SU-DHL-6 (cell line): ENCODE measurements around the gene GAD2.

ENCODE experiments used
- H2AFZ ChIP-seq: fragments of 200-600 bp; sonication (generic); 2 replicates; pipeline ENCODE4 v1.6.1; 2014; ENCODE audit warnings: low read depth, mild to moderate bottlenecking, moderate library complexity, mixed read lengths, antibody characterized with exemption, low read length; ENCODE audit not compliant: severe bottlenecking
- H3F3A ChIP-seq: fragments of 200-600 bp; shearing (Covaris generic); 2 replicates; pipeline ENCODE4 v1.6.0; 2016; ENCODE audit warnings: antibody characterized with exemption, mild to moderate bottlenecking; ENCODE audit not compliant: insufficient read depth
- H3K27ac ChIP-seq: fragments of 200-600 bp; sonication (generic); 2 replicates; pipeline ENCODE4 v1.5.1; 2016; ENCODE audit warnings: low read depth, mild to moderate bottlenecking, low read length, moderate library complexity, mixed read lengths
- H3K27me3 ChIP-seq: fragments of 200-600 bp; sonication (generic), shearing (Covaris generic); 2 replicates; pipeline ENCODE4 v1.6.0; 2014; ENCODE audit warnings: mild to moderate bottlenecking, low read length
- H3K36me3 ChIP-seq: fragments of 200-600 bp; sonication (generic); 2 replicates; pipeline ENCODE4 v1.6.1; 2014; ENCODE audit warnings: mild to moderate bottlenecking, low read length, mixed read lengths
- H3K4me2 ChIP-seq: fragments of 300-600, 200-600 bp; shearing (Covaris generic), sonication (generic); 2 replicates; pipeline ENCODE4 v1.6.0; 2014; ENCODE audit warnings: low read length, low read depth, mild to moderate bottlenecking; ENCODE audit not compliant: poor library complexity, severe bottlenecking
- H3K4me3 ChIP-seq: fragments of 200-600 bp; sonication (generic); 2 replicates; pipeline ENCODE4 v1.5.1; 2014; ENCODE audit warnings: antibody characterized with exemption, low read length, mild to moderate bottlenecking, mixed read lengths; ENCODE audit not compliant: insufficient read depth, poor library complexity, severe bottlenecking
- H3K79me2 ChIP-seq: fragments of 200-600 bp; sonication (generic); 2 replicates; pipeline ENCODE4 v1.6.1; 2014; ENCODE audit warnings: mild to moderate bottlenecking, low read length, moderate library complexity; ENCODE audit not compliant: insufficient read depth
- H3K9ac ChIP-seq: fragments of 200-600 bp; sonication (generic); 2 replicates; pipeline ENCODE4 v1.7.0; 2014; ENCODE audit warnings: mild to moderate bottlenecking, low read length
- H3K9me2 ChIP-seq: fragments of 200-600 bp; sonication (generic); replicated peaks from 2 replicates; pipeline ENCODE4 v1.6.1; 2014; ENCODE audit warnings: low read length; ENCODE audit not compliant: insufficient read depth
- H3K9me3 ChIP-seq: fragments of 200-600 bp; sonication (generic); 2 replicates; pipeline ENCODE4 v1.6.1; 2014; ENCODE audit warnings: low read length, mixed read lengths; ENCODE audit not compliant: insufficient read depth
- H4K20me1 ChIP-seq: fragments of 200-600 bp; sonication (generic); 2 replicates; pipeline ENCODE4 v1.6.1; 2014; ENCODE audit warnings: low read depth, mild to moderate bottlenecking, antibody characterized with exemption, low read length, moderate library complexity, mixed read lengths
- CTCF ChIP-seq: fragments of 200-600 bp; sonication (generic); IDR thresholded peaks from one replicate; pipeline ENCODE4 v1.5.1; 2017; ENCODE audit warnings: antibody characterized with exemption, mild to moderate bottlenecking, low read length, moderate library complexity; ENCODE audit not compliant: insufficient read depth, poor library complexity, severe bottlenecking
- EZH2phosphoT487 ChIP-seq: fragments of 200-600 bp; sonication (generic), shearing (Covaris generic); conservative IDR thresholded peaks from 2 replicates; pipeline ENCODE4 v1.6.1; 2018; ENCODE audit warnings: mild to moderate bottlenecking, antibody characterized with exemption, low read length, moderate library complexity, mixed read lengths

GAD2 gene

DNA sequence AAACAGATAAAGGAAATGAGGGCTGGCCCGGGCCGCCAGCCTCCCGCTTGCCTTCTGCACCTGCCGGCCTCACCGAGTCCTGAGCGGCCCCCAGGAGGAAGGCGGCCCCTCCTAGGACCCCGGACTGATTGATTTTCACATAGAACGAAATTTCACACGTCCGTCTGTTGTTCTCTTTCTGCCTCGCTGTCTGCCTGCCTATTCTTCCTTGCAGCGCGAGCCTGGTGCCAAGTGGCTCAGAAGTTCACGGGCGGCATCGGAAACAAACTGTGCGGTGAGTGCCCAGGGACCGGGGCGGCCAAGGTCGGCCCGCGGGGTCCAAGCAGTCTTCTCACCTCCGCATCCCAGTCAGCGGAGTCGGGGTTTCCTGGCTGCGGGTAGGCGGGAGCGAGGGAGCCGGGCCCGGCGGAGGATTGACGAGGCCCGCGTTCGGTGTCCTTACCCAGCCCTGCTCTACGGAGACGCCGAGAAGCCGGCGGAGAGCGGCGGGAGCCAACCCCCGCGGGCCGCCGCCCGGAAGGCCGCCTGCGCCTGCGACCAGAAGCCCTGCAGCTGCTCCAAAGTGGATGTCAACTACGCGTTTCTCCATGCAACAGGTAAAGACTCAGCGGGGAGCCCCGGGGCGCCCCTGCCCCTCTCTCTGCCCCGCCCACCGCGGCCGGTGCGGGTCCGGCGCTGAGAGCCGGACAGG is 967 bp downstream of the GAD2 start:
- H3F3A ChIP-seq: no peaks in the 10 kb centered on the region
- H2AFZ ChIP-seq: no peak overlapping the region
- no peak for TF ChIP-seq EZH2phosphoT487
- TF ChIP-seq CTCF: no peak
- H3K9me3 ChIP-seq: no peaks in the 10 kb centered on the region
- H3K79me2 ChIP-seq: no peaks in the 10 kb centered on the region
- H3K4me3 ChIP-seq: no peak overlapping the region
- H3K9ac ChIP-seq: no peak overlapping the region
- no peaks in the 10 kb centered on the region for H3K9me2 ChIP-seq
- H3K36me3 ChIP-seq: no peaks in the 10 kb centered on the region
- H4K20me1 ChIP-seq: no peaks in the 10 kb centered on the region
- H3K4me2 ChIP-seq: no peak overlapping the region
- H3K27me3 ChIP-seq: no peaks in the 10 kb centered on the region
- no peak overlapping the region for H3K27ac ChIP-seq

DNA sequence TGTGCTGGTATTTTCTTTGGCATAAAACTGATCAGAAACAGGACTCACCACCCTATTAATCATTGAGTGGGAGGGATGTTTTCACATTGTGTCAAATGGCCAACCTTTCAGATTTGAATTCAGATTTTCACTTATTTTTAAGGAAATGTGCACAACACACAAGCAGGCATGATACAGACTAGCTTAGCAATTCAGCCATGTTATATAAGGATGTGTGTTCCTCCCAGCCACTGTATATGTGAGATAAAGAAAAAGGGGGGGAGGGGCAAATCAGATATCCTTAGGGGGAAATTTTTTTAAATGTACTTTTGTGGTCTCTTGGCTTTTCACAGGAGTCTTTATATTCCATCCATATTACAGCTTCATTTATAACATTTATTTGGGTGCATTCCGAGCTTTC is 3.1 kb downstream of the GAD2 start:
- Histone ChIP-seq H3K36me3 (no peaks in the 10 kb centered on the region), H2AFZ (no peak overlapping the region), H3K9ac (no peak overlapping the region), H3K9me3 (no peaks in the 10 kb centered on the region), H4K20me1 (no peaks in the 10 kb centered on the region), H3K27me3 (no peaks in the 10 kb centered on the region), H3K4me3 (no peak overlapping the region), H3K4me2 (no peak overlapping the region), H3K9me2 (no peaks in the 10 kb centered on the region), H3F3A (no peaks in the 10 kb centered on the region), H3K79me2 (no peaks in the 10 kb centered on the region), H3K27ac (no peak overlapping the region)
- TF ChIP-seq CTCF (no peak), EZH2phosphoT487 (no peak)

GRCh38 chr10:26220901-26221300 is 4.3 kb downstream of the GAD2 start:
- Histone ChIP-seq H3K27me3 (0 out of 2 replicates have a peak, but pooled peaks cover 4% of the 10 kb centered on the region), H3K36me3 (no peaks in the 10 kb centered on the region)

More at GRCh38 chr10:26220901-26221300, 4.3 kb downstream of the GAD2 start:
- Histone ChIP-seq H3F3A (no peaks in the 10 kb centered on the region), H3K79me2 (no peaks in the 10 kb centered on the region), H3K27ac (no peak overlapping the region), H3K4me2 (no peak overlapping the region), H3K9me2 (no peaks in the 10 kb centered on the region), H3K9me3 (no peaks in the 10 kb centered on the region), H3K4me3 (no peak overlapping the region), H4K20me1 (no peaks in the 10 kb centered on the region), H2AFZ (no peak overlapping the region), H3K9ac (no peak overlapping the region)
- no peak for TF ChIP-seq EZH2phosphoT487
- no peak for TF ChIP-seq CTCF
